SK-N-SH (cell line): ENCODE data around the gene TIMM17A. TPM values are rescaled to one million over a fixed set of nuclear protein-coding genes. Genes with fewer than 3 reads are reported as not detected.

ENCODE experiments used
- CTCF ChIA-PET: fragments of 300-600, 350-600 bp; formaldehyde crosslinking; extraction: SDS; loops from one replicate; lab custom pipeline; 2021; lab: Yijun Ruan, JAX
- POLR2A ChIA-PET: fragments of 350-600 bp; sonication (Branson Sonifier 250); formaldehyde crosslinking; extraction: SDS; loops from one replicate; lab custom pipeline; 2020; ENCODE audit warnings: antibody characterized with exemption, inconsistent platforms; lab: Yijun Ruan, JAX
- DNase-seq: peaks from one replicate; pipeline ENCODE4 v3.0.0; 2012
- H2AFZ ChIP-seq: fragments of 200-600 bp; sonication (generic); 2 replicates; pipeline ENCODE4 v1.8.1; 2016; ENCODE audit warnings: antibody characterized with exemption, mild to moderate bottlenecking, low read depth
- H3F3A ChIP-seq: fragments of 200-600 bp; sonication (generic); replicated peaks from 2 replicates; pipeline ENCODE3; 2016; ENCODE audit warnings: antibody characterized with exemption, mild to moderate bottlenecking; ENCODE audit not compliant: insufficient read depth
- H3K27ac ChIP-seq, 2 experiments: fragments of 200-500 bp in 1 of 2; fragments of 200-600 bp in 1 of 2; sonication (Bioruptor generic) in 1 of 2; sonication (generic), shearing (Covaris generic) in 1 of 2; 2 replicates each; pipeline versions ENCODE4 v1.5.1 to v1.6.1; 2014 to 2016; ENCODE audit warnings: low read depth in 2 of 2, inconsistent platforms in 1 of 2, low read length in 1 of 2, mild to moderate bottlenecking in 1 of 2, mixed read lengths in 1 of 2
- H3K27me3 ChIP-seq: fragments of 200-600 bp; sonication (generic), shearing (Covaris generic); 2 replicates; pipeline ENCODE4 v1.6.1; 2016; ENCODE audit warnings: mixed run types; ENCODE audit not compliant: insufficient read depth
- H3K36me3 ChIP-seq, 2 experiments: fragments of 200-500 bp in 1 of 2; fragments of 200-600 bp in 1 of 2; sonication (Bioruptor generic) in 1 of 2; sonication (generic) in 1 of 2; replicated peaks in 1 of 2; 2 replicates each; pipeline versions ENCODE3 to v1.5.1; 2014 to 2016; ENCODE audit warnings: low read length in 1 of 2, mild to moderate bottlenecking in 1 of 2; ENCODE audit not compliant: insufficient read depth in 2 of 2, control insufficient read depth in 1 of 2
- H3K4me1 ChIP-seq, 2 experiments: fragments of 200-500 bp in 1 of 2; fragments of 200-600 bp in 1 of 2; sonication (Bioruptor generic) in 1 of 2; sonication (generic), shearing (Covaris generic) in 1 of 2; 2 replicates each; pipeline versions ENCODE4 v1.5.1 to v1.6.1; 2014 to 2016; ENCODE audit warnings: low read depth in 1 of 2, low read length in 1 of 2, mixed run types in 1 of 2; ENCODE audit not compliant: insufficient read depth in 2 of 2, control insufficient read depth in 1 of 2
- H3K4me2 ChIP-seq: fragments of 200-600 bp; sonication (generic), shearing (Covaris generic); 2 replicates; pipeline ENCODE4 v1.6.1; 2017; ENCODE audit warnings: mixed run types
- H3K4me3 ChIP-seq, 2 experiments: fragments of 200-500 bp in 1 of 2; fragments of 200-600 bp in 1 of 2; sonication (Bioruptor generic) in 1 of 2; sonication (generic), shearing (Covaris generic) in 1 of 2; 2 replicates each; pipeline versions ENCODE4 v1.5.1 to v1.8.1; 2014 to 2016; ENCODE audit warnings: low read depth in 2 of 2, inconsistent platforms in 1 of 2, low read length in 1 of 2, mild to moderate bottlenecking in 1 of 2, mixed read lengths in 1 of 2, moderate library complexity in 1 of 2
- H3K79me2 ChIP-seq: fragments of 200-600 bp; sonication (generic); 2 replicates; pipeline ENCODE4 v1.8.1; 2017; ENCODE audit warnings: mild to moderate bottlenecking; ENCODE audit not compliant: insufficient read depth
- H3K9ac ChIP-seq: fragments of 200-600 bp; sonication (generic); 2 replicates; pipeline ENCODE4 v1.6.1; 2017; ENCODE audit warnings: mixed run types
- H3K9me2 ChIP-seq: fragments of 200-600 bp; sonication (generic); 2 replicates; pipeline ENCODE4 v1.6.1; 2017; ENCODE audit warnings: mixed run types
- H3K9me3 ChIP-seq: fragments of 200-600 bp; sonication (generic); 2 replicates; pipeline ENCODE4 v1.6.1; 2017; ENCODE audit warnings: mixed run types, mild to moderate bottlenecking, moderate library complexity
- H4K20me1 ChIP-seq: fragments of 200-600 bp; sonication (generic); 2 replicates; pipeline ENCODE4 v1.6.1; 2017; ENCODE audit warnings: mild to moderate bottlenecking, mixed run types; ENCODE audit not compliant: insufficient read depth
- EP300 ChIP-seq, 2 experiments: IDR thresholded peaks; 2 replicates each; pipeline versions ENCODE4 v1.4.0 to v1.6.1; 2012; ENCODE audit warnings: borderline replicate concordance in 1 of 2, low read depth in 1 of 2, low read length in 1 of 2
- EZH2phosphoT487 ChIP-seq: fragments of 200-600 bp; sonication (generic); IDR thresholded peaks from 2 replicates; pipeline ENCODE4 v1.6.1; 2017; ENCODE audit warnings: low read depth, mixed run types, mild to moderate bottlenecking, antibody characterized with exemption, moderate library complexity, borderline replicate concordance
- FOXJ3 ChIP-seq: sonication (generic); formaldehyde crosslinking; IDR thresholded peaks from 2 replicates; pipeline ENCODE4 v1.5.1; 2020; ENCODE audit warnings: mild to moderate bottlenecking, missing genetic modification reagents
- FOXM1 ChIP-seq: IDR thresholded peaks from 2 replicates; pipeline ENCODE4 v1.4.0; 2012; ENCODE audit warnings: low read depth, mild to moderate bottlenecking
- GABPA ChIP-seq: IDR thresholded peaks from 2 replicates; pipeline ENCODE4 v1.4.0; 2012; ENCODE audit warnings: low read depth, mild to moderate bottlenecking
- MEF2A ChIP-seq: IDR thresholded peaks from 2 replicates; pipeline ENCODE4 v1.4.0; 2012; ENCODE audit warnings: low read depth, borderline replicate concordance
- POLR2AphosphoS5 ChIP-seq: IDR thresholded peaks from 2 replicates; pipeline ENCODE4 v1.6.1; 2012; ENCODE audit warnings: low read depth, low read length
- RAD21 ChIP-seq: IDR thresholded peaks from 2 replicates; pipeline ENCODE4 v1.6.1; 2012; ENCODE audit warnings: mild to moderate bottlenecking, low read length
- RCOR1 ChIP-seq: fragments of 150-350 bp; IDR thresholded peaks from 2 replicates; pipeline ENCODE4 v1.6.1; 2017; ENCODE audit warnings: antibody characterized with exemption, low read length
- REST ChIP-seq: IDR thresholded peaks from 2 replicates; pipeline ENCODE4 v1.6.1; 2012; ENCODE audit warnings: mild to moderate bottlenecking, low read depth, low read length, moderate library complexity
- RFX5 ChIP-seq: IDR thresholded peaks from 2 replicates; pipeline ENCODE4 v1.6.1; 2012; ENCODE audit warnings: mild to moderate bottlenecking, improper control_type of control experiment, low read length
- SIN3A ChIP-seq: IDR thresholded peaks from 2 replicates; pipeline ENCODE4 v1.6.1; 2012; ENCODE audit warnings: low read depth, mild to moderate bottlenecking, low read length, moderate library complexity, borderline replicate concordance
- TCF12 ChIP-seq: IDR thresholded peaks from 2 replicates; pipeline ENCODE4 v1.4.0; 2012
- TEAD4 ChIP-seq: IDR thresholded peaks from 2 replicates; pipeline ENCODE4 v1.4.0; 2012; ENCODE audit warnings: mild to moderate bottlenecking, borderline replicate concordance; ENCODE audit not compliant: insufficient read depth
- USF2 ChIP-seq: fragments of 150-350 bp; IDR thresholded peaks from 2 replicates; pipeline ENCODE4 v1.6.1; 2017; ENCODE audit warnings: antibody characterized with exemption, low read length, low read depth, borderline replicate concordance
- WGBS: methylation state at CpG from one replicate; pipeline ENCODE4 v1.1.6; 2017; ENCODE audit warnings: low lambda C conversion rate; 5-methylcytosine and 5-hydroxymethylcytosine counted together
- polyA plus RNA-seq, 3 experiments: library from polyadenylated mRNA; depleted of rRNA; stranded (reverse); fragments of >200 nt; gene quantifications; 2 replicates each; pipeline ENCODE4 v1.2.3, GENCODE V29; 2012
- TF ChIP-seq, protein P1 (sequence below): fragments of 150-350 bp; IDR thresholded peaks from 2 replicates; pipeline ENCODE4 v1.6.1; 2016; ENCODE audit warnings: mild to moderate bottlenecking, low read depth, low read length
- TF ChIP-seq, protein P2 (sequence below): fragments of 200-600 bp; sonication (generic); IDR thresholded peaks from 2 replicates; pipeline ENCODE4 v1.6.1; 2017; ENCODE audit warnings: antibody characterized with exemption, mild to moderate bottlenecking, moderate library complexity

The TIMM17A gene
- polyA plus RNA-seq, 1 of the 3 experiments (the other 2 are of a cell fraction) = 33.6 TPM

GRCh38 chr1:202007304-202007703 is 52.0 kb downstream of the TIMM17A start:
- no peak for DNase-seq
- Histone ChIP-seq H3K9me3 (no peaks in the 10 kb centered on the region), H3K4me2 (no peak overlapping the region), H3F3A (peaks cover 10% of the 10 kb centered on the region), H3K79me2 (no peaks in the 10 kb centered on the region), H4K20me1 (no peaks in the 10 kb centered on the region), H3K27ac (no peak overlapping the region), H3K9ac (no peak overlapping the region), H3K36me3 (peaks cover 12 to 34% of the 10 kb centered on the region in 2 experiments), H3K27me3 (no peaks in the 10 kb centered on the region), H3K4me1 (peaks cover 0 to 3% of the 10 kb centered on the region in 2 experiments; a peak in 1 of 4 replicates), H3K9me2 (no peaks in the 10 kb centered on the region), H3K4me3 (no peak overlapping the region), H2AFZ (no peak overlapping the region)
- WGBS = 72% methylated on average over 8 of the region's 8 CpGs
- ChIA-PET POLR2A (no interaction called here), CTCF (interaction anchor here (1.2 to 20.4 kb wide), 5 partner anchors 8 to 126 kb away, joined by 3 to 411 read pairs (median 77); partner anchors contain the start of gene GPR37L1)
- TF ChIP-seq FOXJ3 (no peak), USF2 (no peak), POLR2AphosphoS5 (no peak), MEF2A (no peak), TCF12 (no peak), TEAD4 (no peak), EP300 (IDR thresholded peaks at IDR 0.05; ENCODE audit: borderline replicate concordance in 1 of 2, low read depth in 1 of 2, low read length in 1 of 2) (no peak), FOXM1 (no peak), SIN3A (no peak), RAD21 (no peak), GABPA (no peak), RCOR1 (no peak), RFX5 (no peak), REST (no peak), EZH2phosphoT487 (no peak)
- TF ChIP-seq, protein P1, sequence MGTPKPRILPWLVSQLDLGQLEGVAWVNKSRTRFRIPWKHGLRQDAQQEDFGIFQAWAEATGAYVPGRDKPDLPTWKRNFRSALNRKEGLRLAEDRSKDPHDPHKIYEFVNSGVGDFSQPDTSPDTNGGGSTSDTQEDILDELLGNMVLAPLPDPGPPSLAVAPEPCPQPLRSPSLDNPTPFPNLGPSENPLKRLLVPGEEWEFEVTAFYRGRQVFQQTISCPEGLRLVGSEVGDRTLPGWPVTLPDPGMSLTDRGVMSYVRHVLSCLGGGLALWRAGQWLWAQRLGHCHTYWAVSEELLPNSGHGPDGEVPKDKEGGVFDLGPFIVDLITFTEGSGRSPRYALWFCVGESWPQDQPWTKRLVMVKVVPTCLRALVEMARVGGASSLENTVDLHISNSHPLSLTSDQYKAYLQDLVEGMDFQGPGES = no peak
- TF ChIP-seq, protein P2, sequence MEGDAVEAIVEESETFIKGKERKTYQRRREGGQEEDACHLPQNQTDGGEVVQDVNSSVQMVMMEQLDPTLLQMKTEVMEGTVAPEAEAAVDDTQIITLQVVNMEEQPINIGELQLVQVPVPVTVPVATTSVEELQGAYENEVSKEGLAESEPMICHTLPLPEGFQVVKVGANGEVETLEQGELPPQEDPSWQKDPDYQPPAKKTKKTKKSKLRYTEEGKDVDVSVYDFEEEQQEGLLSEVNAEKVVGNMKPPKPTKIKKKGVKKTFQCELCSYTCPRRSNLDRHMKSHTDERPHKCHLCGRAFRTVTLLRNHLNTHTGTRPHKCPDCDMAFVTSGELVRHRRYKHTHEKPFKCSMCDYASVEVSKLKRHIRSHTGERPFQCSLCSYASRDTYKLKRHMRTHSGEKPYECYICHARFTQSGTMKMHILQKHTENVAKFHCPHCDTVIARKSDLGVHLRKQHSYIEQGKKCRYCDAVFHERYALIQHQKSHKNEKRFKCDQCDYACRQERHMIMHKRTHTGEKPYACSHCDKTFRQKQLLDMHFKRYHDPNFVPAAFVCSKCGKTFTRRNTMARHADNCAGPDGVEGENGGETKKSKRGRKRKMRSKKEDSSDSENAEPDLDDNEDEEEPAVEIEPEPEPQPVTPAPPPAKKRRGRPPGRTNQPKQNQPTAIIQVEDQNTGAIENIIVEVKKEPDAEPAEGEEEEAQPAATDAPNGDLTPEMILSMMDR = no peak
